Nephron progenitor cell (in vitro differentiated cells): ENCODE results near the gene IDH3A.

ENCODE experiments used
- DNase-seq: peaks from one replicate; pipeline ENCODE4 v3.0.0; 2021
- H3K27ac Mint-ChIP-seq: 2 replicates; pipeline ENCODE4 v1.8.0; 2021; ENCODE audit warnings: mild to moderate bottlenecking, moderate library complexity, mixed read lengths
- H3K27me3 Mint-ChIP-seq: 2 replicates; pipeline ENCODE4 v1.8.0; 2021; ENCODE audit warnings: mild to moderate bottlenecking, low read depth, mixed read lengths; ENCODE audit not compliant: poor library complexity
- H3K36me3 Mint-ChIP-seq: 2 replicates; pipeline ENCODE4 v1.8.0; 2021; ENCODE audit warnings: low read depth, mixed read lengths
- H3K4me1 Mint-ChIP-seq: 2 replicates; pipeline ENCODE4 v1.8.0; 2021; ENCODE audit warnings: mixed read lengths
- H3K4me3 Mint-ChIP-seq: 2 replicates; pipeline ENCODE4 v1.8.0; 2021; ENCODE audit warnings: mild to moderate bottlenecking, moderate library complexity, mixed read lengths
- H3K9me3 Mint-ChIP-seq: 2 replicates; pipeline ENCODE4 v1.8.0; 2021; ENCODE audit warnings: mild to moderate bottlenecking, moderate library complexity, mixed read lengths
- CTCF ChIP-seq: fragments of 200-600 bp; sonication (generic); IDR thresholded peaks from 2 replicates; pipeline ENCODE4 v1.5.0; 2021; ENCODE audit warnings: antibody characterized with exemption

Gene IDH3A

GRCh38 chr15:78174401-78174800 lies 25.2 kb downstream of the IDH3A start:
- H3K27me3 Mint-ChIP-seq = peaks cover 3% of the 10 kb centered on the region
- no peak for TF ChIP-seq CTCF
- no peaks in the 10 kb centered on the region for H3K9me3 Mint-ChIP-seq
- no peak overlapping the region for H3K27ac Mint-ChIP-seq
- H3K36me3 Mint-ChIP-seq = peaks cover 25% of the 10 kb centered on the region
- DNase-seq = no peak
- no peak overlapping the region for H3K4me3 Mint-ChIP-seq
- H3K4me1 Mint-ChIP-seq = no peaks in the 10 kb centered on the region

GRCh38 chr15:78175330-78175729 lies 26.2 kb downstream of the IDH3A start:
- H3K27me3 Mint-ChIP-seq = peaks cover 7% of the 10 kb centered on the region
- no peaks in the 10 kb centered on the region for H3K4me1 Mint-ChIP-seq
- no peak overlapping the region for H3K27ac Mint-ChIP-seq
- no peak overlapping the region for H3K4me3 Mint-ChIP-seq
- H3K9me3 Mint-ChIP-seq = no peaks in the 10 kb centered on the region
- TF ChIP-seq CTCF = no peak
- H3K36me3 Mint-ChIP-seq = peaks cover 25% of the 10 kb centered on the region
- DNase-seq = no peak

- Mint-ChIP-seq H3K9me3 (no peaks in the 10 kb centered on the region), H3K36me3 (peaks cover 10% of the 10 kb centered on the region), H3K4me1 (peaks cover 1% of the 10 kb centered on the region), H3K27me3 (peaks cover 7% of the 10 kb centered on the region), H3K27ac (no peak overlapping the region), H3K4me3 (no peak overlapping the region)
- peak; percentile 76 for TF ChIP-seq CTCF
- DNase-seq = peak; percentile 73
Observed at GRCh38 chr15:78177447-78177873, 28.3 kb downstream of the IDH3A start.

- Mint-ChIP-seq H3K9me3 (no peaks in the 10 kb centered on the region), H3K4me1 (peaks cover 5% of the 10 kb centered on the region), H3K27me3 (peaks cover 4% of the 10 kb centered on the region), H3K36me3 (peaks cover 5% of the 10 kb centered on the region), H3K4me3 (no peak overlapping the region), H3K27ac (no peak overlapping the region)
- no peak for TF ChIP-seq CTCF
- DNase-seq = no peak
Observed at GRCh38 chr15:78178064-78178463, 28.9 kb downstream of the IDH3A start.

- H3K4me3 Mint-ChIP-seq = no peak overlapping the region
- peaks cover 5% of the 10 kb centered on the region for H3K4me1 Mint-ChIP-seq
- no peak for DNase-seq
Observed at GRCh38 chr15:78179286-78179840, 30.2 kb downstream of the IDH3A start.

More at GRCh38 chr15:78179286-78179840, 30.2 kb downstream of the IDH3A start:
- Mint-ChIP-seq H3K36me3 (no peaks in the 10 kb centered on the region), H3K27me3 (peaks cover 4% of the 10 kb centered on the region), H3K27ac (no peak overlapping the region), H3K9me3 (no peaks in the 10 kb centered on the region)
- TF ChIP-seq CTCF = no peak
